ENCODE measurements around the gene RBM15. TPM values are rescaled to one million over a fixed set of nuclear protein-coding genes. Genes with fewer than 3 reads are reported as not detected.

RBM15 gene
- total and polyA plus RNA-seq, 2 of the 13 experiments (the other 11 are each of a cell fraction or from before 2014, with no cell fraction given): 13.5 to 36.4 TPM

DNA sequence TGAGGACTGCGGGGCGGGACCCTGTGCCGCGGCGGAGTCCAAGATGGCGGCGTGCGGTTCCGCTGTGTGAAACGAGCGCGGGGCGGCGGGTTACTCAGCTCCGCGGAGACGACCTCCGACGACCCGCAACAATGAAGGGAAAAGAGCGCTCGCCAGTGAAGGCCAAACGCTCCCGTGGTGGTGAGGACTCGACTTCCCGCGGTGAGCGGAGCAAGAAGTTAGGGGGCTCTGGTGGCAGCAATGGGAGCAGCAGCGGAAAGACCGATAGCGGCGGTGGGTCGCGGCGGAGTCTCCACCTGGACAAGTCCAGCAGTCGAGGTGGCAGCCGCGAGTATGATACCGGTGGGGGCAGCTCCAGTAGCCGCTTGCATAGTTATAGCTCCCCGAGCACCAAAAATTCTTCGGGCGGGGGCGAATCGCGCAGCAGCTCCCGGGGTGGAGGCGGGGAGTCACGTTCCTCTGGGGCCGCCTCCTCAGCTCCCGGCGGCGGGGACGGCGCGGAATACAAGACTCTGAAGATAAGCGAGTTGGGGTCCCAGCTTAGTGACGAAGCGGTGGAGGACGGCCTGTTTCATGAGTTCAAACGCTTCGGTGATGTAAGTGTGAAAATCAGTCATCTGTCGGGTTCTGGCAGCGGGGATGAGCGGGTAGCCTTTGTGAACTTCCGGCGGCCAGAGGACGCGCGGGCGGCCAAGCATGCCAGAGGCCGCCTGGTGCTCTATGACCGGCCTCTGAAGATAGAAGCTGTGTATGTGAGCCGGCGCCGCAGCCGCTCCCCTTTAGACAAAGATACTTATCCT is 430 bp downstream of the RBM15 start (continued):
- TF ChIP-seq ZNF263 (CRISPR knock-in tag; IDR thresholded peaks at IDR 0.05): no peak
- no peak for TF ChIP-seq TCF7 (IDR thresholded peaks at IDR 0.05; ENCODE audit: low read depth)
- no peak for TF ChIP-seq RFXAP (CRISPR knock-in tag; IDR thresholded peaks at IDR 0.05; ENCODE audit: borderline replicate concordance)
- no peak for TF ChIP-seq NONO (IDR thresholded peaks at IDR 0.05)
- TF ChIP-seq NONO (CRISPR knock-in tag; conservative IDR thresholded peaks at IDR 0.05): peak; percentile 82
- peak; percentile 31 for TF ChIP-seq ZNF883 (CRISPR knock-in tag; IDR thresholded peaks at IDR 0.05; ENCODE audit: not compliant biosample characterization)
- TF ChIP-seq, protein P1, sequence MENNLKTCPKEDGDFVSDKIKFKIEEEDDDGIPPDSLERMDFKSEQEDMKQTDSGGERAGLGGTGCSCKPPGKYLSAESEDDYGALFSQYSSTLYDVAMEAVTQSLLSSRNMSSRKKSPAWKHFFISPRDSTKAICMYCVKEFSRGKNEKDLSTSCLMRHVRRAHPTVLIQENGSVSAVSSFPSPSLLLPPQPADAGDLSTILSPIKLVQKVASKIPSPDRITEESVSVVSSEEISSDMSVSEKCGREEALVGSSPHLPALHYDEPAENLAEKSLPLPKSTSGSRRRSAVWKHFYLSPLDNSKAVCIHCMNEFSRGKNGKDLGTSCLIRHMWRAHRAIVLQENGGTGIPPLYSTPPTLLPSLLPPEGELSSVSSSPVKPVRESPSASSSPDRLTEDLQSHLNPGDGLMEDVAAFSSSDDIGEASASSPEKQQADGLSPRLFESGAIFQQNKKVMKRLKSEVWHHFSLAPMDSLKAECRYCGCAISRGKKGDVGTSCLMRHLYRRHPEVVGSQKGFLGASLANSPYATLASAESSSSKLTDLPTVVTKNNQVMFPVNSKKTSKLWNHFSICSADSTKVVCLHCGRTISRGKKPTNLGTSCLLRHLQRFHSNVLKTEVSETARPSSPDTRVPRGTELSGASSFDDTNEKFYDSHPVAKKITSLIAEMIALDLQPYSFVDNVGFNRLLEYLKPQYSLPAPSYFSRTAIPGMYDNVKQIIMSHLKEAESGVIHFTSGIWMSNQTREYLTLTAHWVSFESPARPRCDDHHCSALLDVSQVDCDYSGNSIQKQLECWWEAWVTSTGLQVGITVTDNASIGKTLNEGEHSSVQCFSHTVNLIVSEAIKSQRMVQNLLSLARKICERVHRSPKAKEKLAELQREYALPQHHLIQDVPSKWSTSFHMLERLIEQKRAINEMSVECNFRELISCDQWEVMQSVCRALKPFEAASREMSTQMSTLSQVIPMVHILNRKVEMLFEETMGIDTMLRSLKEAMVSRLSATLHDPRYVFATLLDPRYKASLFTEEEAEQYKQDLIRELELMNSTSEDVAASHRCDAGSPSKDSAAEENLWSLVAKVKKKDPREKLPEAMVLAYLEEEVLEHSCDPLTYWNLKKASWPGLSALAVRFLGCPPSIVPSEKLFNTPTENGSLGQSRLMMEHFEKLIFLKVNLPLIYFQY (CRISPR knock-in tag; IDR thresholded peaks at IDR 0.05; ENCODE audit: borderline replicate concordance): no peak
- 0 out of 3 replicates have a peak, but pooled peaks have one; percentile 4 for TF ChIP-seq MXI1 (IDR thresholded peaks at IDR 0.05; ENCODE audit: borderline replicate concordance, low read depth, low read length)
- peak; percentile 60 for TF ChIP-seq SIN3B (IDR thresholded peaks at IDR 0.05; ENCODE audit: low read length)
- no peak for TF ChIP-seq FOXC1 (CRISPR knock-in tag; IDR thresholded peaks at IDR 0.05; ENCODE audit: borderline replicate concordance)
- no peak for TF ChIP-seq NR3C1 (CRISPR knock-in tag; IDR thresholded peaks at IDR 0.05)
- TF ChIP-seq, protein P2, sequence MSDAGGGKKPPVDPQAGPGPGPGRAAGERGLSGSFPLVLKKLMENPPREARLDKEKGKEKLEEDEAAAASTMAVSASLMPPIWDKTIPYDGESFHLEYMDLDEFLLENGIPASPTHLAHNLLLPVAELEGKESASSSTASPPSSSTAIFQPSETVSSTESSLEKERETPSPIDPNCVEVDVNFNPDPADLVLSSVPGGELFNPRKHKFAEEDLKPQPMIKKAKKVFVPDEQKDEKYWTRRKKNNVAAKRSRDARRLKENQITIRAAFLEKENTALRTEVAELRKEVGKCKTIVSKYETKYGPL (CRISPR knock-in tag; IDR thresholded peaks at IDR 0.05): no peak; the same call in 1 of the 2 replicates
- no peak for TF ChIP-seq FIP1L1 (IDR thresholded peaks at IDR 0.05; ENCODE audit: borderline replicate concordance, insufficient read depth, low read depth, low read length)
- no peak for TF ChIP-seq EZH2 (conservative IDR thresholded peaks at IDR 0.05; ENCODE audit: low read depth, low read length)
- peak; percentile 82 for TF ChIP-seq PHF8 (CRISPR knock-in tag; IDR thresholded peaks at IDR 0.05)
- no peak for TF ChIP-seq ZNF136 (CRISPR knock-in tag; IDR thresholded peaks at IDR 0.05; ENCODE audit: low read depth)
- peak; percentile 62; the same call in 1 of the 2 replicates for TF ChIP-seq KAT8 (CRISPR knock-in tag; IDR thresholded peaks at IDR 0.05)
- TF ChIP-seq, protein P3, sequence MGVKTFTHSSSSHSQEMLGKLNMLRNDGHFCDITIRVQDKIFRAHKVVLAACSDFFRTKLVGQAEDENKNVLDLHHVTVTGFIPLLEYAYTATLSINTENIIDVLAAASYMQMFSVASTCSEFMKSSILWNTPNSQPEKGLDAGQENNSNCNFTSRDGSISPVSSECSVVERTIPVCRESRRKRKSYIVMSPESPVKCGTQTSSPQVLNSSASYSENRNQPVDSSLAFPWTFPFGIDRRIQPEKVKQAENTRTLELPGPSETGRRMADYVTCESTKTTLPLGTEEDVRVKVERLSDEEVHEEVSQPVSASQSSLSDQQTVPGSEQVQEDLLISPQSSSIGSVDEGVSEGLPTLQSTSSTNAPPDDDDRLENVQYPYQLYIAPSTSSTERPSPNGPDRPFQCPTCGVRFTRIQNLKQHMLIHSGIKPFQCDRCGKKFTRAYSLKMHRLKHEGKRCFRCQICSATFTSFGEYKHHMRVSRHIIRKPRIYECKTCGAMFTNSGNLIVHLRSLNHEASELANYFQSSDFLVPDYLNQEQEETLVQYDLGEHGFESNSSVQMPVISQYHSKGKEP (CRISPR knock-in tag; IDR thresholded peaks at IDR 0.05): no peak
- TF ChIP-seq, protein P4, sequence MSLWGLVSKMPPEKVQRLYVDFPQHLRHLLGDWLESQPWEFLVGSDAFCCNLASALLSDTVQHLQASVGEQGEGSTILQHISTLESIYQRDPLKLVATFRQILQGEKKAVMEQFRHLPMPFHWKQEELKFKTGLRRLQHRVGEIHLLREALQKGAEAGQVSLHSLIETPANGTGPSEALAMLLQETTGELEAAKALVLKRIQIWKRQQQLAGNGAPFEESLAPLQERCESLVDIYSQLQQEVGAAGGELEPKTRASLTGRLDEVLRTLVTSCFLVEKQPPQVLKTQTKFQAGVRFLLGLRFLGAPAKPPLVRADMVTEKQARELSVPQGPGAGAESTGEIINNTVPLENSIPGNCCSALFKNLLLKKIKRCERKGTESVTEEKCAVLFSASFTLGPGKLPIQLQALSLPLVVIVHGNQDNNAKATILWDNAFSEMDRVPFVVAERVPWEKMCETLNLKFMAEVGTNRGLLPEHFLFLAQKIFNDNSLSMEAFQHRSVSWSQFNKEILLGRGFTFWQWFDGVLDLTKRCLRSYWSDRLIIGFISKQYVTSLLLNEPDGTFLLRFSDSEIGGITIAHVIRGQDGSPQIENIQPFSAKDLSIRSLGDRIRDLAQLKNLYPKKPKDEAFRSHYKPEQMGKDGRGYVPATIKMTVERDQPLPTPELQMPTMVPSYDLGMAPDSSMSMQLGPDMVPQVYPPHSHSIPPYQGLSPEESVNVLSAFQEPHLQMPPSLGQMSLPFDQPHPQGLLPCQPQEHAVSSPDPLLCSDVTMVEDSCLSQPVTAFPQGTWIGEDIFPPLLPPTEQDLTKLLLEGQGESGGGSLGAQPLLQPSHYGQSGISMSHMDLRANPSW (CRISPR knock-in tag; IDR thresholded peaks at IDR 0.05; ENCODE audit: borderline replicate concordance): no peak
- TF ChIP-seq ATRX (CRISPR knock-in tag; IDR thresholded peaks at IDR 0.05; ENCODE audit: borderline replicate concordance): no peak
- TF ChIP-seq KAT7 (CRISPR knock-in tag; IDR thresholded peaks at IDR 0.05; ENCODE audit: borderline replicate concordance): 0 out of 2 replicates have a peak, but pooled peaks have one; percentile 16

Data from HepG2 (cell line).